Fibroblast of pulmonary artery (primary cell): Measurements from ENCODE around the gene KRTAP5-11.

ENCODE experiments used
- DNase-seq: peaks from one replicate; pipeline ENCODE4 v3.0.0-alpha.2; 2010; ENCODE audit warnings: low read depth
- H3K4me3 ChIP-seq: replicated peaks from 2 replicates; pipeline ENCODE4 v1.5.1; 2011; ENCODE audit warnings: low read depth, mild to moderate bottlenecking, control low read depth, low read length, moderate library complexity
- CTCF ChIP-seq: IDR thresholded peaks from 2 replicates; pipeline ENCODE4 v1.5.1; 2011; ENCODE audit warnings: mild to moderate bottlenecking, control low read depth, low read length, inconsistent platforms; ENCODE audit errors: missing control alignments

Gene KRTAP5-11

GRCh38 chr11:71566081-71566620, 16.5 kb downstream of the KRTAP5-11 start:
- no peak overlapping the region for H3K4me3 ChIP-seq
- no peak for TF ChIP-seq CTCF
- DNase-seq = no peak

GRCh38 chr11:71565263-71565662, 17.4 kb downstream of the KRTAP5-11 start, which contains the start of gene KRTAP5-10:
Gene KRTAP5-10, plus strand, starts transcription at chr11:71565563. Its CDS starts 25 bp downstream, at chr11:71565588.
- no peak within 1 kb of the TSS for H3K4me3 ChIP-seq
- DNase-seq = no peak
- no peak for TF ChIP-seq CTCF

GRCh38 chr11:71564430-71564829, 18.2 kb downstream of the KRTAP5-11 start:
- TF ChIP-seq CTCF = no peak
- H3K4me3 ChIP-seq = no peak overlapping the region
- no peak for DNase-seq

- DNase-seq = peak; percentile 55
- no peak overlapping the region for H3K4me3 ChIP-seq
- peak; percentile 50 for TF ChIP-seq CTCF
These were observed 19.3 kb downstream of the KRTAP5-11 start for GRCh38 chr11:71563406-71563805.

GRCh38 chr11:71562120-71562519, 20.6 kb downstream of the KRTAP5-11 start:
- TF ChIP-seq CTCF = no peak
- no peak for DNase-seq
- no peak overlapping the region for H3K4me3 ChIP-seq

GRCh38 chr11:71558996-71559395, 23.7 kb downstream of the KRTAP5-11 start:
- H3K4me3 ChIP-seq = no peak overlapping the region
- TF ChIP-seq CTCF = no peak
- no peak for DNase-seq

- no peak overlapping the region for H3K4me3 ChIP-seq
- TF ChIP-seq CTCF = no peak
- DNase-seq = no peak
These were observed 25.4 kb downstream of the KRTAP5-11 start for GRCh38 chr11:71557257-71557656.
